ENCODE data around the gene LSS.

DNA sequence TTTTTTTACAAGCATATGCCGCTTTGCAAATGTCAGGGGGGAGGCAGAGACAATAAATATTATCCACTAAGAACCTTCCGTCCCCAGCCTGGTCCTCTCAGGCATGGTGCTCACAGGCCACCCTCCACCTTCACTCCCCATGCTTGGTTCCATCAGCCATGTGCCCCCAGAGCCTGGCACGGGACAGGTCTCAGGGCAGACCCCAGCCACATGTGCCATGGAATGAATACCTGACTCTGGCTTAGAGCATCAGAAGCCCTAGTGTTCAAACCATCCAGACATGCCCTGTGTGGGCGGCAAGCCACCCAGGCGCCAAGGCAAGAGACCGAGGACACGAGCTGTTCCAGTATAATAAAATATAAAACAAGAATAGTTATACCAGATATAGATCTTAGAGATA lies 5.4 kb downstream of the LSS start:
- TF ChIP-seq CTCF (IDR thresholded peaks at IDR 0.05), result no peak
- TF ChIP-seq EZH2 (IDR thresholded peaks at IDR 0.05), result no peak
- no peak for TF ChIP-seq EZH2phosphoT487 (IDR thresholded peaks at IDR 0.05)

Measured in neural progenitor cell (in vitro differentiated cells).